ENCODE data around the gene CINP.

The CINP gene

DNA sequence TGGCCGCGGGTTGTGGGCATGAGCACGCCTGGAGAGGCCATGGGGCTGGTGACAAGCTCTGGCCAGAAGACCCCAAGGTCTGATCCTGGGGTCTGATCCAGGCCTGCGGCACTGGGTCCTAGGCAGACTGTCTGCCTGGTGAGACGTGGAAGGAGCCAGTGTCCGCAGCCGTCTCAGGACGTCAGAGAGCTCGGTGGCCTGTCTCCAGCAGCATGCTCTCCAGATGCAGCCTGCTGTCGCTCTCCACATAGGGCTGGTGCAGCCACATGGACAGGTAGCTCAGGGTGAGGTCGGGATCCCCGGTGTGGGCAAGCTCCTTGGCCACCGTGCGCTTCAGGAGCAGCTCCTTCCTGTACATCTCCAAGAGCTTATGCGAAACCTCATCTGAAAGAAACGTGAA is 14.3 kb downstream of the CINP start:
- no peak for DNase-seq
- Histone ChIP-seq H3K27ac (ENCODE audit: low read length) (no peak overlapping the region), H3K79me2 (ENCODE audit: low read length) (no peaks in the 10 kb centered on the region), H3K27me3 (replicated peaks; ENCODE audit: insufficient read depth, low read length) (no peaks in the 10 kb centered on the region), H3K4me2 (ENCODE audit: low read depth, low read length) (no peak overlapping the region), H4K20me1 (ENCODE audit: insufficient read depth, low read length) (no peaks in the 10 kb centered on the region), H3K4me1 (ENCODE audit: low read length) (no peaks in the 10 kb centered on the region), H3K4me3 (ENCODE audit: low read length) (no peak overlapping the region), H3K9me3 (replicated peaks; ENCODE audit: insufficient read depth, low read length) (no peaks in the 10 kb centered on the region), H3K9me2 (replicated peaks; ENCODE audit: insufficient read depth, low read length) (no peaks in the 10 kb centered on the region), H3F3A (ENCODE audit: insufficient read depth, low read length) (no peaks in the 10 kb centered on the region), H2AFZ (ENCODE audit: low read length) (no peak overlapping the region), H3K9ac (ENCODE audit: low read length) (no peak overlapping the region), H3K36me3 (replicated peaks; ENCODE audit: insufficient read depth, low read length) (no peaks in the 10 kb centered on the region)
- TF ChIP-seq EZH2phosphoT487 (IDR thresholded peaks at IDR 0.05; ENCODE audit: low read length), result no peak
- no peak for TF ChIP-seq EZH2 (optimal IDR thresholded peaks at IDR 0.05; ENCODE audit: low read depth, low read length)
- TF ChIP-seq, protein P1, sequence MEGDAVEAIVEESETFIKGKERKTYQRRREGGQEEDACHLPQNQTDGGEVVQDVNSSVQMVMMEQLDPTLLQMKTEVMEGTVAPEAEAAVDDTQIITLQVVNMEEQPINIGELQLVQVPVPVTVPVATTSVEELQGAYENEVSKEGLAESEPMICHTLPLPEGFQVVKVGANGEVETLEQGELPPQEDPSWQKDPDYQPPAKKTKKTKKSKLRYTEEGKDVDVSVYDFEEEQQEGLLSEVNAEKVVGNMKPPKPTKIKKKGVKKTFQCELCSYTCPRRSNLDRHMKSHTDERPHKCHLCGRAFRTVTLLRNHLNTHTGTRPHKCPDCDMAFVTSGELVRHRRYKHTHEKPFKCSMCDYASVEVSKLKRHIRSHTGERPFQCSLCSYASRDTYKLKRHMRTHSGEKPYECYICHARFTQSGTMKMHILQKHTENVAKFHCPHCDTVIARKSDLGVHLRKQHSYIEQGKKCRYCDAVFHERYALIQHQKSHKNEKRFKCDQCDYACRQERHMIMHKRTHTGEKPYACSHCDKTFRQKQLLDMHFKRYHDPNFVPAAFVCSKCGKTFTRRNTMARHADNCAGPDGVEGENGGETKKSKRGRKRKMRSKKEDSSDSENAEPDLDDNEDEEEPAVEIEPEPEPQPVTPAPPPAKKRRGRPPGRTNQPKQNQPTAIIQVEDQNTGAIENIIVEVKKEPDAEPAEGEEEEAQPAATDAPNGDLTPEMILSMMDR (IDR thresholded peaks at IDR 0.05; ENCODE audit: low read length), result no peak

DNA sequence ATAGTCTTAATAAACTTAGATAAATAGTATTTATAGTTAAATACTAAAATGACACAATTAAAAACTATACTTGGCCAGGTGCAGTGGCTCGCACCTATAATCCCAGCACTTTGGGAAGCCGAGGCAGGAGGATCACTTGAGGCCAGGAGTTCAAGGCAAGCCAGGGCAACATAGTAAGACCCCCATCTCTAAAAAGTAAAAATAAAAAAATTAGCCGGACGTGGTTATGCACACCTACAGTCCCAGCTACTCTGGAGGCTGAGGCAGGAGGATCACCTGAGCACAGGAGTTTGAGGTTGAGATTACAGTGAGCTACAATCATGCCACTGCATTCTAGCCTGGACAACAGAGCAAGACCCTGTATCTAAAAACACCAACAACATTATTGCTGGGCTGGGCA is 16.0 kb downstream of the CINP start:
- H3K9me3 ChIP-seq (replicated peaks; ENCODE audit: insufficient read depth, low read length), result no peaks in the 10 kb centered on the region
- no peaks in the 10 kb centered on the region for H4K20me1 ChIP-seq (ENCODE audit: insufficient read depth, low read length)
- no peaks in the 10 kb centered on the region for H3K4me1 ChIP-seq (ENCODE audit: low read length)
- TF ChIP-seq EZH2 (optimal IDR thresholded peaks at IDR 0.05; ENCODE audit: low read depth, low read length) (no peak), EZH2phosphoT487 (IDR thresholded peaks at IDR 0.05; ENCODE audit: low read length) (no peak)
- TF ChIP-seq, protein P1 (IDR thresholded peaks at IDR 0.05; ENCODE audit: low read length), result no peak
- H3K79me2 ChIP-seq (ENCODE audit: low read length), result no peaks in the 10 kb centered on the region
- H3K4me2 ChIP-seq (ENCODE audit: low read depth, low read length), result no peak overlapping the region
- no peaks in the 10 kb centered on the region for H3F3A ChIP-seq (ENCODE audit: insufficient read depth, low read length)
- no peak overlapping the region for H3K4me3 ChIP-seq (ENCODE audit: low read length)
- H3K27ac ChIP-seq (ENCODE audit: low read length), result no peak overlapping the region
- H3K36me3 ChIP-seq (replicated peaks; ENCODE audit: insufficient read depth, low read length), result no peaks in the 10 kb centered on the region
- no peaks in the 10 kb centered on the region for H3K9me2 ChIP-seq (replicated peaks; ENCODE audit: insufficient read depth, low read length)
- no peaks in the 10 kb centered on the region for H3K27me3 ChIP-seq (replicated peaks; ENCODE audit: insufficient read depth, low read length)
- no peak overlapping the region for H2AFZ ChIP-seq (ENCODE audit: low read length)
- no peak overlapping the region for H3K9ac ChIP-seq (ENCODE audit: low read length)
- DNase-seq, result no peak

DNA sequence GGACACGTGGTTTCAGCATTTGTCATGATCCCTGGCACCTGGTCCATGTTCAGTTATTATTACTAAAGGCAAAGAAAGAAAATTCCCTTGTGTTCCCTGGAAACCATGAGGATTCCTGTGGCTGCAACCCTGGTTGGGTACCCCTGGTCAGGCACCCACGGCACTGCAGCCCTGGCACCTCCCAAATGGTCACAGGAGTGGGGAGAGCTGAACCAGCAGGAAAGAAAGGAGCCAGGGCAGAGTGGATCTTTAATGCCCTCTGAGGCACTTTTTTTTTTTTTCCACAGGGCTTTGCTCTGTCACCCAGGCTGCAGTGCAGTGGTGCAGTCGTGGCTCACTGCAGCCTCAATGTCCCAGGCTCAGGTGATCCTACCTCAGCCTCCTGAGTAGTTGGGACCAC is 17.5 kb downstream of the CINP start:
- Histone ChIP-seq H3K4me2 (ENCODE audit: low read depth, low read length) (no peak overlapping the region), H3K4me3 (ENCODE audit: low read length) (no peak overlapping the region), H3F3A (ENCODE audit: insufficient read depth, low read length) (no peaks in the 10 kb centered on the region), H3K9ac (ENCODE audit: low read length) (no peak overlapping the region), H3K9me2 (replicated peaks; ENCODE audit: insufficient read depth, low read length) (no peaks in the 10 kb centered on the region), H4K20me1 (ENCODE audit: insufficient read depth, low read length) (no peaks in the 10 kb centered on the region), H3K4me1 (ENCODE audit: low read length) (no peaks in the 10 kb centered on the region), H3K27me3 (replicated peaks; ENCODE audit: insufficient read depth, low read length) (no peaks in the 10 kb centered on the region), H3K27ac (ENCODE audit: low read length) (no peak overlapping the region), H3K36me3 (replicated peaks; ENCODE audit: insufficient read depth, low read length) (no peaks in the 10 kb centered on the region), H3K79me2 (ENCODE audit: low read length) (no peaks in the 10 kb centered on the region), H3K9me3 (replicated peaks; ENCODE audit: insufficient read depth, low read length) (no peaks in the 10 kb centered on the region), H2AFZ (ENCODE audit: low read length) (no peak overlapping the region)
- DNase-seq, result no peak
- TF ChIP-seq EZH2 (optimal IDR thresholded peaks at IDR 0.05; ENCODE audit: low read depth, low read length) (no peak), EZH2phosphoT487 (IDR thresholded peaks at IDR 0.05; ENCODE audit: low read length) (no peak)
- TF ChIP-seq, protein P1 (IDR thresholded peaks at IDR 0.05; ENCODE audit: low read length), result no peak
